ENCODE data around the gene RTF2.
A peak's percentile ranks its signal among the peaks of the same experiment; 100 is the strongest.

The RTF2 gene

GRCh38 chr20:56467968-56468315 lies 485 bp upstream of the RTF2 start:
- no peak for DNase-seq
- CTCF ChIA-PET = interaction anchor here (1.3 kb wide), 2 partner anchors 12 to 67 kb away, joined by 3 read pairs; no protein-coding TSS in a partner anchor
- no peaks in the 10 kb centered on the region for H3K9me3 ChIP-seq (ENCODE audit: control extremely low read depth in 1 of 5, control insufficient read depth in 4 of 5, insufficient read depth in 2 of 5, low read depth in 1 of 5, low read length in 4 of 5)
- H3K4me3 ChIP-seq (ENCODE audit: control insufficient read depth in 1 of 7, extremely low read depth in 1 of 7, insufficient read depth in 4 of 7, low read depth in 2 of 7, low read length in 6 of 7) = peak overlapping the region; percentile 66 to 99 (median 91)
- H3K27me3 ChIP-seq (replicated peaks in 2 of 5; ENCODE audit: control insufficient read depth in 4 of 5, insufficient read depth in 5 of 5, low read length in 4 of 5) = no peaks in the 10 kb centered on the region
- H3K27ac ChIP-seq (ENCODE audit: insufficient read depth in 1 of 2, low read depth in 1 of 2, low read length in 2 of 2, poor library complexity in 1 of 2, severe bottlenecking in 2 of 2) = peak overlapping the region; percentile 72 to 99
- WGBS (ENCODE audit: insufficient coverage) = no CpG with 5 or more reads among the region's 7 CpGs
- POLR2A ChIA-PET = interaction anchor here (1.3 to 1.5 kb wide), 2 partner anchors 50 to 76 kb away, joined by 4 to 5 read pairs; partner anchors contain the start of genes AURKA and CSTF1
- peaks cover 0 to 15% (median 7%) of the 10 kb centered on the region in 4 experiments for H3K36me3 ChIP-seq (ENCODE audit: control insufficient read depth in 4 of 4, insufficient read depth in 4 of 4, low read length in 3 of 4)
- peaks cover 28 to 60% (median 42%) of the 10 kb centered on the region in 4 experiments for H3K4me1 ChIP-seq (ENCODE audit: control extremely low read depth in 1 of 4, control insufficient read depth in 4 of 4, insufficient read depth in 4 of 4, low read length in 3 of 4)

GRCh38 chr20:56469077-56469449 lies 636 bp downstream of the RTF2 start:
- no peaks in the 10 kb centered on the region for H3K27me3 ChIP-seq (replicated peaks in 2 of 5; ENCODE audit: control insufficient read depth in 4 of 5, insufficient read depth in 5 of 5, low read length in 4 of 5)
- WGBS (ENCODE audit: insufficient coverage) = 21% methylated on average over 7 of the region's 8 CpGs
- peak in 2 of 3 donors; percentile 34 to 48 for DNase-seq
- ChIA-PET CTCF (interaction anchor here (1.2 to 1.3 kb wide), 4 partner anchors 11 to 68 kb away, joined by 3 read pairs; no protein-coding TSS in a partner anchor), POLR2A (interaction anchor here (0.8 to 1.5 kb wide), 4 partner anchors 15 to 77 kb away, joined by 4 to 6 read pairs (median 4); partner anchors contain the start of genes AURKA, CASS4 and CSTF1)
- peak overlapping the region in 6 of 7 experiments; percentile 86 to 100 (median 98) for H3K4me3 ChIP-seq (ENCODE audit: control insufficient read depth in 1 of 7, extremely low read depth in 1 of 7, insufficient read depth in 4 of 7, low read depth in 2 of 7, low read length in 6 of 7)
- peaks cover 22 to 49% (median 33%) of the 10 kb centered on the region in 4 experiments for H3K4me1 ChIP-seq (ENCODE audit: control extremely low read depth in 1 of 4, control insufficient read depth in 4 of 4, insufficient read depth in 4 of 4, low read length in 3 of 4)
- H3K9me3 ChIP-seq (ENCODE audit: control extremely low read depth in 1 of 5, control insufficient read depth in 4 of 5, insufficient read depth in 2 of 5, low read depth in 1 of 5, low read length in 4 of 5) = no peaks in the 10 kb centered on the region
- peak overlapping the region; percentile 99 for H3K27ac ChIP-seq (ENCODE audit: insufficient read depth in 1 of 2, low read depth in 1 of 2, low read length in 2 of 2, poor library complexity in 1 of 2, severe bottlenecking in 2 of 2)
- H3K36me3 ChIP-seq (ENCODE audit: control insufficient read depth in 4 of 4, insufficient read depth in 4 of 4, low read length in 3 of 4) = peaks cover 4 to 26% (median 17%) of the 10 kb centered on the region in 4 experiments

GRCh38 chr20:56483970-56484369 lies 15.5 kb downstream of the RTF2 start:
- DNase-seq = peak; percentile 69 to 91 (median 89)
- peak overlapping the region in 1 of 2 experiments; percentile 54 for H3K27ac ChIP-seq (ENCODE audit: insufficient read depth in 1 of 2, low read depth in 1 of 2, low read length in 2 of 2, poor library complexity in 1 of 2, severe bottlenecking in 2 of 2)
- 0% methylated on average over 5 of the region's 7 CpGs for WGBS (ENCODE audit: insufficient coverage)
- peak overlapping the region in 2 of 7 experiments; percentile 39 to 50 for H3K4me3 ChIP-seq (ENCODE audit: control insufficient read depth in 1 of 7, extremely low read depth in 1 of 7, insufficient read depth in 4 of 7, low read depth in 2 of 7, low read length in 6 of 7)
- H3K4me1 ChIP-seq (ENCODE audit: control extremely low read depth in 1 of 4, control insufficient read depth in 4 of 4, insufficient read depth in 4 of 4, low read length in 3 of 4) = peaks cover 9 to 43% (median 17%) of the 10 kb centered on the region in 4 experiments
- ChIA-PET CTCF (interaction anchor here (1.0 to 1.4 kb wide), 4 partner anchors 10 to 85 kb away, joined by 3 read pairs; no protein-coding TSS in a partner anchor), POLR2A (interaction anchor here (1.2 kb wide), 1 partner anchor 15 kb away, joined by 4 read pairs; the partner anchor contains the start of gene RTF2)
- H3K9me3 ChIP-seq (ENCODE audit: control extremely low read depth in 1 of 5, control insufficient read depth in 4 of 5, insufficient read depth in 2 of 5, low read depth in 1 of 5, low read length in 4 of 5) = no peaks in the 10 kb centered on the region
- no peaks in the 10 kb centered on the region for H3K27me3 ChIP-seq (replicated peaks in 2 of 5; ENCODE audit: control insufficient read depth in 4 of 5, insufficient read depth in 5 of 5, low read length in 4 of 5)
- peaks cover 4 to 67% (median 52%) of the 10 kb centered on the region in 4 experiments for H3K36me3 ChIP-seq (ENCODE audit: control insufficient read depth in 4 of 4, insufficient read depth in 4 of 4, low read length in 3 of 4)

DNA sequence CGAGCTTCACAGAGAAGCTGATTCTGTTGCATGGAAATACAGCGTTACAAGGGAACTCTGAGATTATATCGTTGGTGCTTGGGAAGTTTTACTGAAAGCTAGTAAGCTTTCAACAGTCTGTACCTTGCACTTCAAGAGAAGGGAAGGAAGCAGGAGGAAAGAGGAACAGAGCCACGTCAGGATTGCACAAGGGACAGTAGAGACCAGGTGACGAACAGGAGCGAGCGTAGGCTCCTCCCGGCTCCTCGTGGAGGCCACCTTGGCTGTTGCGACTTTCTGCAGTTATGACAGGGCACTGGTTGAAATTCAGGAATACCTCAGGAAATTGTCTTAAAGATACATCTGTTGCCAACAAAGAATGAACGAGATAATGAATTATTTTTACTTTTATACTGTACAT lies 18.8 kb downstream of the RTF2 start:
- Histone ChIP-seq H3K36me3 (ENCODE audit: control insufficient read depth in 4 of 4, insufficient read depth in 4 of 4, low read length in 3 of 4) (peaks cover 2 to 69% (median 51%) of the 10 kb centered on the region in 4 experiments), H3K27ac (ENCODE audit: insufficient read depth in 1 of 2, low read depth in 1 of 2, low read length in 2 of 2, poor library complexity in 1 of 2, severe bottlenecking in 2 of 2) (no peak overlapping the region), H3K4me1 (ENCODE audit: control extremely low read depth in 1 of 4, control insufficient read depth in 4 of 4, insufficient read depth in 4 of 4, low read length in 3 of 4) (peaks cover 9 to 31% (median 17%) of the 10 kb centered on the region in 4 experiments), H3K4me3 (ENCODE audit: control insufficient read depth in 1 of 7, extremely low read depth in 1 of 7, insufficient read depth in 4 of 7, low read depth in 2 of 7, low read length in 6 of 7) (no peak overlapping the region), H3K9me3 (ENCODE audit: control extremely low read depth in 1 of 5, control insufficient read depth in 4 of 5, insufficient read depth in 2 of 5, low read depth in 1 of 5, low read length in 4 of 5) (no peaks in the 10 kb centered on the region), H3K27me3 (replicated peaks in 2 of 5; ENCODE audit: control insufficient read depth in 4 of 5, insufficient read depth in 5 of 5, low read length in 4 of 5) (no peaks in the 10 kb centered on the region)
- 91% methylated on average over 9 of the region's 11 CpGs for WGBS (ENCODE audit: insufficient coverage)
- POLR2A ChIA-PET = no interaction called here
- DNase-seq = peak in 2 of 3 donors; percentile 12 to 18
- CTCF ChIA-PET = no interaction called here

DNA sequence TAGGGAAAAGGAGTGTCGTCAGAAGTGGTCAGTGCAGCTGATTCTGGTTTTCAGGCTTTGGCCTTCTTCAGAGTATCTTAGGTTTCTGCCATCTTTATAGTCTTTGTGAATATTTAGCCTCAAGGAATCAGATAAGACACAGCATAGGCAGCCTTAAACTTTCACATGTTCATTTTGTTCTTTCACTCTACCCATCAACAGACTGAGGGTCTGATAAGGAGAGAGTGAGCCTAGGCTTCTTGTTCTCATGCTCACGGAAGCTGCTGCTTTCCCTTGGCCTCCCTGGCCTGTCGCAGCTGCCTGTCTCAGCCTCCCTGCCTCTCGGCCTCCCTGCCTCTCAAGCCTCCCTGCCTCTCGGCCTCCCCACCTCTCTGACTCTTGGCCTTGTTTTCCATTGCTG lies 20.1 kb downstream of the RTF2 start:
- no peak overlapping the region for H3K4me3 ChIP-seq (ENCODE audit: control insufficient read depth in 1 of 7, extremely low read depth in 1 of 7, insufficient read depth in 4 of 7, low read depth in 2 of 7, low read length in 6 of 7)
- H3K27me3 ChIP-seq (replicated peaks in 2 of 5; ENCODE audit: control insufficient read depth in 4 of 5, insufficient read depth in 5 of 5, low read length in 4 of 5) = no peaks in the 10 kb centered on the region
- POLR2A ChIA-PET = no interaction called here
- no peak overlapping the region for H3K27ac ChIP-seq (ENCODE audit: insufficient read depth in 1 of 2, low read depth in 1 of 2, low read length in 2 of 2, poor library complexity in 1 of 2, severe bottlenecking in 2 of 2)
- H3K9me3 ChIP-seq (ENCODE audit: control extremely low read depth in 1 of 5, control insufficient read depth in 4 of 5, insufficient read depth in 2 of 5, low read depth in 1 of 5, low read length in 4 of 5) = no peaks in the 10 kb centered on the region
- H3K4me1 ChIP-seq (ENCODE audit: control extremely low read depth in 1 of 4, control insufficient read depth in 4 of 4, insufficient read depth in 4 of 4, low read length in 3 of 4) = peaks cover 5 to 22% (median 12%) of the 10 kb centered on the region in 4 experiments
- WGBS (ENCODE audit: insufficient coverage) = 100% methylated on average over 5 of the region's 5 CpGs
- H3K36me3 ChIP-seq (ENCODE audit: control insufficient read depth in 4 of 4, insufficient read depth in 4 of 4, low read length in 3 of 4) = peaks cover 2 to 73% (median 53%) of the 10 kb centered on the region in 4 experiments
- DNase-seq = no peak
- CTCF ChIA-PET = no interaction called here

- Histone ChIP-seq H3K4me3 (ENCODE audit: control insufficient read depth in 1 of 7, extremely low read depth in 1 of 7, insufficient read depth in 4 of 7, low read depth in 2 of 7, low read length in 6 of 7) (no peak overlapping the region), H3K27ac (ENCODE audit: insufficient read depth in 1 of 2, low read depth in 1 of 2, low read length in 2 of 2, poor library complexity in 1 of 2, severe bottlenecking in 2 of 2) (no peak overlapping the region), H3K9me3 (ENCODE audit: control extremely low read depth in 1 of 5, control insufficient read depth in 4 of 5, insufficient read depth in 2 of 5, low read depth in 1 of 5, low read length in 4 of 5) (peaks cover 0 to 8% (median 2%) of the 10 kb centered on the region in 5 experiments), H3K4me1 (ENCODE audit: control extremely low read depth in 1 of 4, control insufficient read depth in 4 of 4, insufficient read depth in 4 of 4, low read length in 3 of 4) (peaks cover 0 to 2% (median under 1%) of the 10 kb centered on the region in 4 experiments), H3K36me3 (ENCODE audit: control insufficient read depth in 4 of 4, insufficient read depth in 4 of 4, low read length in 3 of 4) (peaks cover 6 to 31% (median 20%) of the 10 kb centered on the region in 4 experiments), H3K27me3 (replicated peaks in 2 of 5; ENCODE audit: control insufficient read depth in 4 of 5, insufficient read depth in 5 of 5, low read length in 4 of 5) (no peaks in the 10 kb centered on the region)
- no peak for DNase-seq
- POLR2A ChIA-PET = no interaction called here
- CTCF ChIA-PET = no interaction called here
- WGBS (ENCODE audit: insufficient coverage) = 100% methylated on average over 1 of the region's 1 CpG
Observed at GRCh38 chr20:56501116-56501515, 32.7 kb downstream of the RTF2 start.

DNA sequence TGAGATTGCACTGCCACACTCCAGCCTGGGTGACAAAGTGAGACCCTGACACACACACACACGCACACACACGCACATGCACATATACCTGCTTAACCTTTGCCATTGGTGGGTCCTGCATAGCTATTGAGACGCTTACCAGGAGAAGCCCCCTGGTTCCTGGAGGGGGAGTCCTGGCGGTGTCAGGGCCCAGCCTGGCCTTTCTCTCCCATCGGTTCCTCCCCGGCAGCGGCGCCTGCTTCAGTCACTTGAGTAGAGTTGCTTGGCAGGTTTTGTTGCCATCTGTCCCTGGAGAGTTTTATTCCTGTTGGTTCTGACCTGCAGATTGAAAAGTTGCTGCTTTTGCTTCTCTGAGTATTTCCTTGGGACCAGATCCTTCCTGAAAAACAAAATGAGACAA lies 35.5 kb downstream of the RTF2 start:
- peaks cover 0 to 2% (median 2%) of the 10 kb centered on the region in 4 experiments for H3K4me1 ChIP-seq (ENCODE audit: control extremely low read depth in 1 of 4, control insufficient read depth in 4 of 4, insufficient read depth in 4 of 4, low read length in 3 of 4)
- no peak for DNase-seq
- no peaks in the 10 kb centered on the region for H3K27me3 ChIP-seq (replicated peaks in 2 of 5; ENCODE audit: control insufficient read depth in 4 of 5, insufficient read depth in 5 of 5, low read length in 4 of 5)
- H3K9me3 ChIP-seq (ENCODE audit: control extremely low read depth in 1 of 5, control insufficient read depth in 4 of 5, insufficient read depth in 2 of 5, low read depth in 1 of 5, low read length in 4 of 5) = no peaks in the 10 kb centered on the region
- POLR2A ChIA-PET = no interaction called here
- 94% methylated on average over 2 of the region's 8 CpGs for WGBS (ENCODE audit: insufficient coverage)
- CTCF ChIA-PET = interaction anchor here (1.0 to 1.8 kb wide), 2 partner anchors 10 to 108 kb away, joined by 3 to 7 read pairs; no protein-coding TSS in a partner anchor
- H3K36me3 ChIP-seq (ENCODE audit: control insufficient read depth in 4 of 4, insufficient read depth in 4 of 4, low read length in 3 of 4) = peaks cover 2 to 17% (median 3%) of the 10 kb centered on the region in 4 experiments
- H3K4me3 ChIP-seq (ENCODE audit: control insufficient read depth in 1 of 7, extremely low read depth in 1 of 7, insufficient read depth in 4 of 7, low read depth in 2 of 7, low read length in 6 of 7) = no peak overlapping the region
- no peak overlapping the region for H3K27ac ChIP-seq (ENCODE audit: insufficient read depth in 1 of 2, low read depth in 1 of 2, low read length in 2 of 2, poor library complexity in 1 of 2, severe bottlenecking in 2 of 2)
